Measurements from ENCODE around the gene UXT. TPM values are rescaled to one million over a fixed set of nuclear protein-coding genes. Genes with fewer than 3 reads are reported as not detected.

The UXT gene
- total and polyA plus RNA-seq, 2 of the 4 experiments (the other 2 are of a cell fraction) = 106 to 164 TPM

DNA sequence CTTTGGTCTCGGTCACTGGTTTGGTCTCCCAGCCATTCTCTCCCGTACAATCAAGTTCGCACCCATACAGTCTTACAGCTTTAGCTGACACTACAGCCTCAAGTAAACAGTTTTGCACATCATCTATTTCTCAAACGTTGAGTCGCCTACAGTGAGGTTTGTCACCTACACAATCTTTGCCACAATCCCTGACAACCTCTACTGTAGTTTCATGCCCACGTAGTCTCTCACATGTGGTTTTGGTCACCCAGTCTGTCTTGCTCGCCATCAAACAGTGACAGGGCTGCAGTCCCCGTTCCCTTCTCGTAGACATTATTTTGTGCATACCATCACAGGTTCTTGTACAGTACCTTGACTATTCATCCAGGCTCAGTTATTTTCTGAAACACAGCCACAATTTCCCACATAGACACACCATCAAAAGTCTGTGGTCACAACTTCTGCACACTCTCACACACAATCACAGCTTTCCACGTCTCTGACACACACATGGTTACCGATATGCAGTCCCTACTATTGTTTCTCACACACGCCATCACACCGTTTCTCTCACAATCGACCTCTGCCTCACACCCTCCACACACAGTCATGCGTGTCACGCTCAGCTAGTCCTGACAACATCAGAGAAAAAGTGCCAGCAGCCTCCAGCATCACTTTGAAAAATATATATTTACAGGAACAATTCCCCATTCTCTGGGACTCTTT lies 24.0 kb downstream of the UXT start:
- Histone ChIP-seq H3K4me2 (ENCODE audit: low read depth, low read length) (no peak overlapping the region), H3K9me1 (ENCODE audit: insufficient read depth, low read length) (no peaks in the 10 kb centered on the region), H2AK9ac (replicated peaks; ENCODE audit: low read depth, low read length, poor library complexity) (no peak overlapping the region), H4K91ac (ENCODE audit: insufficient read depth, low read depth, low read length) (no peak overlapping the region), H3K4me1 (ENCODE audit: control insufficient read depth, insufficient read depth, low read length) (no peaks in the 10 kb centered on the region), H2BK5ac (ENCODE audit: low read depth, low read length, poor library complexity, severe bottlenecking) (no peak overlapping the region), H3K18ac (ENCODE audit: low read depth, low read length) (no peak overlapping the region), H3K27me3 (ENCODE audit: control insufficient read depth, insufficient read depth, low read length) (no peaks in the 10 kb centered on the region), H3K79me1 (ENCODE audit: low read depth in 1 of 2, low read length in 2 of 2) (no peaks in the 10 kb centered on the region), H3K36me3 (ENCODE audit: control insufficient read depth, insufficient read depth, low read length) (peaks cover 32% of the 10 kb centered on the region), H2BK15ac (ENCODE audit: low read depth, low read length) (no peak overlapping the region), H2AFZ (replicated peaks; ENCODE audit: low read length, poor library complexity) (no peak overlapping the region), H3K4me3 (ENCODE audit: insufficient read depth, low read depth, low read length) (no peak overlapping the region), H3K4ac (ENCODE audit: low read depth, low read length) (no peak overlapping the region), H4K5ac (ENCODE audit: low read depth, low read length) (no peak overlapping the region), H2BK120ac (ENCODE audit: low read depth, low read length) (no peak overlapping the region), H3K9ac (ENCODE audit: low read depth, low read length) (no peak overlapping the region), H3K56ac (ENCODE audit: extremely low read depth, insufficient read depth, low read length) (no peak overlapping the region), H3K9me3 (ENCODE audit: control insufficient read depth, insufficient read depth, low read length) (peaks cover 2% of the 10 kb centered on the region; the same call in 1 of the 2 replicates), H4K8ac (ENCODE audit: low read depth in 2 of 2, low read length in 2 of 2) (no peak overlapping the region), H2BK20ac (ENCODE audit: low read depth, low read length) (no peak overlapping the region), H3K14ac (replicated peaks; ENCODE audit: low read depth, low read length) (no peak overlapping the region), H3K27ac (ENCODE audit: insufficient read depth, low read length) (no peak overlapping the region), H3K23ac (ENCODE audit: low read depth, low read length) (no peak overlapping the region), H2AK5ac (ENCODE audit: low read depth, low read length) (no peak overlapping the region), H4K20me1 (ENCODE audit: insufficient read depth, low read length) (no peaks in the 10 kb centered on the region; the same call in 1 of the 2 replicates)
- in situ Hi-C loops (cut with MboI; ENCODE audit: low sequenced_read_pairs) (loop anchor here (25.0 kb wide), 1 partner anchor 423 kb away; the partner anchor contains the start of gene CDK16), intact Hi-C loops (cut with micrococcal nuclease) (no loop called here), dilution Hi-C loops (cut with HindIII; ENCODE audit: low sequenced_read_pairs, unreplicated experiment) (no loop called here)
- ChIA-PET CTCF (no interaction called here), POLR2A (ENCODE audit: unreplicated experiment) (no interaction called here)
- TF ChIP-seq MAFK (IDR thresholded peaks at IDR 0.05; ENCODE audit: low read depth, low read length) (no peak), RAD21 (IDR thresholded peaks at IDR 0.05; ENCODE audit: low read length) (no peak), RFX5 (IDR thresholded peaks at IDR 0.05; ENCODE audit: low read depth, low read length) (no peak), NFE2L2 (IDR thresholded peaks at IDR 0.05; ENCODE audit: low read depth, low read length) (no peak)
- TF ChIP-seq, protein P1, sequence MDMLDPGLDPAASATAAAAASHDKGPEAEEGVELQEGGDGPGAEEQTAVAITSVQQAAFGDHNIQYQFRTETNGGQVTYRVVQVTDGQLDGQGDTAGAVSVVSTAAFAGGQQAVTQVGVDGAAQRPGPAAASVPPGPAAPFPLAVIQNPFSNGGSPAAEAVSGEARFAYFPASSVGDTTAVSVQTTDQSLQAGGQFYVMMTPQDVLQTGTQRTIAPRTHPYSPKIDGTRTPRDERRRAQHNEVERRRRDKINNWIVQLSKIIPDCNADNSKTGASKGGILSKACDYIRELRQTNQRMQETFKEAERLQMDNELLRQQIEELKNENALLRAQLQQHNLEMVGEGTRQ (IDR thresholded peaks at IDR 0.05; ENCODE audit: low read depth, low read length) = no peak
- 72% methylated on average over 14 of the region's 16 CpGs; no CpG with 5 or more reads in 1 of the 2 experiments for WGBS, 2 experiments (ENCODE audit: extremely low coverage in 2 of 2, insufficient read length in 1 of 2)
- BruUV-seq (replicated peaks) = no TSS peak
- no peak for DNase-seq
- no peak for ATAC-seq (ENCODE audit: low read depth)

All from IMR-90 (cell line).